ENCODE measurements around the gene ETV1. TPM values are rescaled to one million over a fixed set of nuclear protein-coding genes. Genes with fewer than 3 reads are reported as not detected.

ETV1 gene
- total and polyA plus RNA-seq, 4 donors, result 1.2 to 4.3 (median 3.6) TPM

DNA sequence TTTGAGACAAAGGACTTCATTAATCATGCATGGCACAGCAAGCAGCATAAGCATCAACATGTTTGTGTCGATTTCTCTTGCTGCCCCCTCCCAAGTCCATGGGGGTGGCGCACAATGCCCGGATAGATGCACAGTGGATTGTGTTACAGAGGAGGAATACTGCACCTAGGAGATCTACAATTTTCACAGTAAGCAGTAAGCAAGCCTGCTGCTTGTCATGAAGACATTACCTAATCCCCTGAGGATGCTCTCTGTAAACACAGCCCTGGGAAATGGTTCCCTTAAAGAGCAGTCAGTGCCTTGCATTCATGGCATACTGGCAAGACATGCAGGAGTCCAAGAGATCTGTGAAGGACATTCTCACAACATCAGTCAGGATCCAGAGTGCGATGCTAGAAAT lies 137.7 kb downstream of the ETV1 start:
- H3K36me3 ChIP-seq (ENCODE audit: control insufficient read depth in 4 of 4, insufficient read depth in 3 of 4, low read depth in 1 of 4, low read length in 3 of 4), result no peaks in the 10 kb centered on the region
- no peaks in the 10 kb centered on the region for H3K27me3 ChIP-seq (ENCODE audit: control insufficient read depth in 4 of 4, insufficient read depth in 4 of 4, low read length in 3 of 4)
- H3K4me3 ChIP-seq (ENCODE audit: low read depth in 1 of 3, low read length in 3 of 3), result no peak overlapping the region
- WGBS, result 79% methylated on average over 4 of the region's 4 CpGs
- no peaks in the 10 kb centered on the region for H3K9me3 ChIP-seq (ENCODE audit: control insufficient read depth in 4 of 4, low read length in 3 of 4)
- DNase-seq (ENCODE audit: low spot score), result no peak
- no peaks in the 10 kb centered on the region for H3K4me1 ChIP-seq (ENCODE audit: control insufficient read depth in 4 of 4, insufficient read depth in 4 of 4, low read length in 3 of 4)
- TF ChIP-seq GABPA (IDR thresholded peaks at IDR 0.05 in 1 of 2, conservative IDR thresholded peaks at IDR 0.05 in 1 of 2) (no peak), YY1 (IDR thresholded peaks at IDR 0.05) (no peak), FOXA2 (IDR thresholded peaks at IDR 0.05) (no peak)
- H3K27ac ChIP-seq (ENCODE audit: low read depth in 1 of 2, low read length in 2 of 2), result no peak overlapping the region
- no peak overlapping the region for H3K9ac ChIP-seq (ENCODE audit: low read depth in 1 of 2, low read length in 2 of 2)

DNA sequence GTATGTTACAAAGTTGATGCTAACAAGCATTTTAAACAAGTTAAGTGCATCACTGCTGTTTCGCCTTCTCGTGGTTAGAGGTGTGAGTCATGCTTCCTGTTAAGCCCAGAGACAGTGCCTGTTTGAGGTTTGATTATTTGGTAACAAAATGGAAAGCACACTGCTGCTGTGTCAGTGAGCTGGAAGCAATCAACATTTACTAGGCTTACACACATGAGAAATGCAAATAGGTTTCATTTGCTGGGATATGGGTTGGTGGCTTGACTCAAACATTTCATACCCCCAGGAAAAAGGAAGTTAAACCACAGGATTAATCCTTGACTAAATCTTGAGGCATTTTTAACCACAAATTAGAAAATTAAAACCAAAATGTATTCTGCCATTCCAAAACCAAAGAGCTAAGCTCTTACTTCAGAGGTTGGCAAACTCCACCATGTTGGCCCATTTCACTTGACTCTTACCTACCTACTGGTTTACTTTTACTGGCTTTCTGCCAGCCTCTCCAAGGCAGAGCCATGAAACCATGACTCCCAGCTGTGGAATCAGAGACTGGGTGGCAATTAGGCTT lies 139.2 kb downstream of the ETV1 start:
- no peaks in the 10 kb centered on the region for H3K36me3 ChIP-seq (ENCODE audit: control insufficient read depth in 4 of 4, insufficient read depth in 3 of 4, low read depth in 1 of 4, low read length in 3 of 4)
- no peaks in the 10 kb centered on the region for H3K9me3 ChIP-seq (ENCODE audit: control insufficient read depth in 4 of 4, low read length in 3 of 4)
- DNase-seq (ENCODE audit: low spot score), result no peak
- TF ChIP-seq, protein P1, sequence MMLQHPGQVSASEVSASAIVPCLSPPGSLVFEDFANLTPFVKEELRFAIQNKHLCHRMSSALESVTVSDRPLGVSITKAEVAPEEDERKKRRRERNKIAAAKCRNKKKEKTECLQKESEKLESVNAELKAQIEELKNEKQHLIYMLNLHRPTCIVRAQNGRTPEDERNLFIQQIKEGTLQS (IDR thresholded peaks at IDR 0.05), result no peak
- TF ChIP-seq RXRA (IDR thresholded peaks at IDR 0.05) (no peak), FOXA1 (IDR thresholded peaks at IDR 0.05) (no peak), JUND (IDR thresholded peaks at IDR 0.05) (peak in 1 of 2 donors; percentile 16), TAF1 (conservative IDR thresholded peaks at IDR 0.05) (no peak), FOXA2 (IDR thresholded peaks at IDR 0.05) (no peak)
- H3K4me1 ChIP-seq (ENCODE audit: control insufficient read depth in 4 of 4, insufficient read depth in 4 of 4, low read length in 3 of 4), result no peaks in the 10 kb centered on the region
- WGBS, result 48% methylated on average over 2 of the region's 2 CpGs
- no peak overlapping the region for H3K9ac ChIP-seq (ENCODE audit: low read depth in 1 of 2, low read length in 2 of 2)
- H3K27ac ChIP-seq (ENCODE audit: low read depth in 1 of 2, low read length in 2 of 2), result no peak overlapping the region
- no peaks in the 10 kb centered on the region for H3K27me3 ChIP-seq (ENCODE audit: control insufficient read depth in 4 of 4, insufficient read depth in 4 of 4, low read length in 3 of 4)
- no peak overlapping the region for H3K4me3 ChIP-seq (ENCODE audit: low read depth in 1 of 3, low read length in 3 of 3)

DNA sequence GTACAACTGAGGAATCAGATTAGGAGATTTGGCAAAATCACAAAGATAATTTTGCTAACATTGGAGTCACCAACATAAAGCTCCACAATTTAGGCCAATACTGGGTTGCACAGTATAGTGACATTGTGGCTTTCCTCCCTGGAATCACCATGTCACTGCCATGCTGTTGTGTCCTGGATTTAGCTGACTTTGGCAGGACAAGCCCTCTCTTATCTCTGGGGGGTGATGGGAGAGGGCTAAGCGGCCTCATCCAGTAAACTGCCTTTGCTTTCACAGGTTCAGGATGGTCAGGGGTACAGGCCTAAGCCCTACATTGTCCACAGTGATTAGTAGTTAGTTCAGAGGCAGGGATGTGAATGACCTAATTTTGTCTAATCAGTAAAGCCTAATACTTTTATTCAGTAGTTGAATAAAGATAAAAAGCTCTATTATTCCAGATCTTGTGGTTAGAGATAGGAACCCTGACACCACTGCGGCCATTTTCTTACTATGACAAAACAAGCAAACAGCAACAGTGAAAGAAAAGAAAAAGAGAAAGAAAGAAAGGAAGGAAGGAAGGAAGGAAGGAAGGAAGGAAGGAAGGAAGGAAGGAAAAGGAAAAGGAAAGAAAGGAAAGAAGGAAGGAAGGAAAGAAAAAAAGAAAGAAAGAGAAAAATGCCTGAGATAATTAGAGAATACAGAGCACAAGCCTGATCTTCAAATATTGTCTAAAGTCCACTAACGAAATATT lies 140.1 kb downstream of the ETV1 start:
- TF ChIP-seq HNF4A (conservative IDR thresholded peaks at IDR 0.05) (no peak), TAF1 (conservative IDR thresholded peaks at IDR 0.05) (no peak), RAD21 (IDR thresholded peaks at IDR 0.05) (no peak), GABPA (IDR thresholded peaks at IDR 0.05 in 1 of 2, conservative IDR thresholded peaks at IDR 0.05 in 1 of 2) (no peak), RXRA (IDR thresholded peaks at IDR 0.05) (no peak), HNF4G (IDR thresholded peaks at IDR 0.05) (no peak), NR2F2 (IDR thresholded peaks at IDR 0.05) (no peak), JUND (IDR thresholded peaks at IDR 0.05) (no peak), EGR1 (IDR thresholded peaks at IDR 0.05; ENCODE audit: low read depth in 2 of 2) (no peak)
- TF ChIP-seq, protein P2, sequence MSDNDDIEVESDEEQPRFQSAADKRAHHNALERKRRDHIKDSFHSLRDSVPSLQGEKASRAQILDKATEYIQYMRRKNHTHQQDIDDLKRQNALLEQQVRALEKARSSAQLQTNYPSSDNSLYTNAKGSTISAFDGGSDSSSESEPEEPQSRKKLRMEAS (IDR thresholded peaks at IDR 0.05), result no peak
- TF ChIP-seq, protein P3, sequence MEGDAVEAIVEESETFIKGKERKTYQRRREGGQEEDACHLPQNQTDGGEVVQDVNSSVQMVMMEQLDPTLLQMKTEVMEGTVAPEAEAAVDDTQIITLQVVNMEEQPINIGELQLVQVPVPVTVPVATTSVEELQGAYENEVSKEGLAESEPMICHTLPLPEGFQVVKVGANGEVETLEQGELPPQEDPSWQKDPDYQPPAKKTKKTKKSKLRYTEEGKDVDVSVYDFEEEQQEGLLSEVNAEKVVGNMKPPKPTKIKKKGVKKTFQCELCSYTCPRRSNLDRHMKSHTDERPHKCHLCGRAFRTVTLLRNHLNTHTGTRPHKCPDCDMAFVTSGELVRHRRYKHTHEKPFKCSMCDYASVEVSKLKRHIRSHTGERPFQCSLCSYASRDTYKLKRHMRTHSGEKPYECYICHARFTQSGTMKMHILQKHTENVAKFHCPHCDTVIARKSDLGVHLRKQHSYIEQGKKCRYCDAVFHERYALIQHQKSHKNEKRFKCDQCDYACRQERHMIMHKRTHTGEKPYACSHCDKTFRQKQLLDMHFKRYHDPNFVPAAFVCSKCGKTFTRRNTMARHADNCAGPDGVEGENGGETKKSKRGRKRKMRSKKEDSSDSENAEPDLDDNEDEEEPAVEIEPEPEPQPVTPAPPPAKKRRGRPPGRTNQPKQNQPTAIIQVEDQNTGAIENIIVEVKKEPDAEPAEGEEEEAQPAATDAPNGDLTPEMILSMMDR (IDR thresholded peaks at IDR 0.05; ENCODE audit: low read depth, low read length, missing input control), result no peak
- no peak overlapping the region for H3K4me3 ChIP-seq (ENCODE audit: low read depth in 1 of 3, low read length in 3 of 3)
- H3K4me1 ChIP-seq (ENCODE audit: control insufficient read depth in 4 of 4, insufficient read depth in 4 of 4, low read length in 3 of 4), result no peaks in the 10 kb centered on the region
- H3K27me3 ChIP-seq (ENCODE audit: control insufficient read depth in 4 of 4, insufficient read depth in 4 of 4, low read length in 3 of 4), result no peaks in the 10 kb centered on the region
- DNase-seq (ENCODE audit: low spot score), result no peak
- H3K36me3 ChIP-seq (ENCODE audit: control insufficient read depth in 4 of 4, insufficient read depth in 3 of 4, low read depth in 1 of 4, low read length in 3 of 4), result no peaks in the 10 kb centered on the region
- no peak overlapping the region for H3K27ac ChIP-seq (ENCODE audit: low read depth in 1 of 2, low read length in 2 of 2)
- H3K9ac ChIP-seq (ENCODE audit: low read depth in 1 of 2, low read length in 2 of 2), result no peak overlapping the region
- WGBS, result 87% methylated on average over 3 of the region's 3 CpGs
- H3K9me3 ChIP-seq (ENCODE audit: control insufficient read depth in 4 of 4, low read length in 3 of 4), result no peaks in the 10 kb centered on the region

Measured in liver (tissue), 9 donors.